GM23338 (cell line): Measurements from ENCODE around the gene BRICD5. TPM values are rescaled to one million over a fixed set of nuclear protein-coding genes. Genes with fewer than 3 reads are reported as not detected.

ENCODE experiments used
- ATAC-seq: fragments of 200-7000 bp; cut with Tn5 transposase; 3 replicates; pipeline ENCODE4 v1.9.1; 2020
- DNase-seq: peaks from one replicate; pipeline ENCODE4 v3.0.0-alpha.2; 2015; ENCODE audit warnings: low spot score
- H2AFZ ChIP-seq: fragments of 200-600 bp; sonication (generic); 2 replicates; pipeline ENCODE4 v1.8.0; 2016; ENCODE audit warnings: antibody characterized with exemption, mild to moderate bottlenecking, moderate library complexity
- H3F3A ChIP-seq: fragments of 200-600 bp; sonication (generic); replicated peaks from 2 replicates; pipeline ENCODE4 v1.8.0; 2017; ENCODE audit warnings: antibody characterized with exemption, mixed run types, low read depth
- H3K27ac ChIP-seq: fragments of 200-600 bp; sonication (generic); 2 replicates; pipeline ENCODE4 v1.6.1; 2016; ENCODE audit warnings: low read depth
- H3K27me3 ChIP-seq: fragments of 200-600 bp; sonication (generic); 2 replicates; pipeline ENCODE4 v1.8.0; 2016; ENCODE audit warnings: mild to moderate bottlenecking, mixed run types, moderate library complexity; ENCODE audit not compliant: insufficient read depth
- H3K36me3 ChIP-seq: fragments of 200-600 bp; sonication (generic); 2 replicates; pipeline ENCODE4 v1.8.0; 2016; ENCODE audit warnings: mild to moderate bottlenecking; ENCODE audit not compliant: insufficient read depth
- H3K4me1 ChIP-seq: fragments of 200-600 bp; sonication (generic); 2 replicates; pipeline ENCODE4 v1.8.0; 2016; ENCODE audit warnings: mild to moderate bottlenecking, moderate library complexity; ENCODE audit not compliant: insufficient read depth
- H3K4me2 ChIP-seq: fragments of 200-600 bp; sonication (generic); 2 replicates; pipeline ENCODE4 v1.7.1; 2017; ENCODE audit warnings: mixed run types
- H3K4me3 ChIP-seq: fragments of 200-600 bp; sonication (generic); 2 replicates; pipeline ENCODE4 v1.6.1; 2016; ENCODE audit warnings: mixed run types
- H3K79me2 ChIP-seq: fragments of 200-600 bp; sonication (generic); replicated peaks from 2 replicates; pipeline ENCODE4 v1.8.0; 2017; ENCODE audit warnings: mild to moderate bottlenecking; ENCODE audit not compliant: insufficient read depth
- H3K9me2 ChIP-seq: fragments of 200-600 bp; sonication (generic); 2 replicates; pipeline ENCODE4 v1.8.0; 2017; ENCODE audit not compliant: insufficient read depth
- H4K20me1 ChIP-seq: fragments of 200-600 bp; sonication (generic); replicated peaks from 2 replicates; pipeline ENCODE4 v1.8.0; 2017; ENCODE audit warnings: mild to moderate bottlenecking; ENCODE audit not compliant: insufficient read depth
- H3K27ac Mint-ChIP-seq: 2 replicates; pipeline ENCODE4 v1.8.0; 2020; ENCODE audit warnings: inconsistent platforms, mild to moderate bottlenecking, moderate library complexity, mixed read lengths
- H3K27me3 Mint-ChIP-seq: 3 replicates; pipeline ENCODE4 v1.8.0; 2022; ENCODE audit warnings: low read depth, mild to moderate bottlenecking, moderate library complexity, mixed read lengths, inconsistent platforms; ENCODE audit not compliant: insufficient read depth, poor library complexity
- H3K36me3 Mint-ChIP-seq: 3 replicates; pipeline ENCODE4 v1.8.0; 2021; ENCODE audit warnings: low read depth, mild to moderate bottlenecking, inconsistent platforms, moderate library complexity, mixed read lengths
- H3K4me1 Mint-ChIP-seq: 3 replicates; pipeline ENCODE4 v1.8.0; 2020; ENCODE audit warnings: mild to moderate bottlenecking, inconsistent platforms, mixed read lengths
- H3K4me3 Mint-ChIP-seq: 3 replicates; pipeline ENCODE4 v1.8.0; 2021; ENCODE audit warnings: moderate library complexity, mild to moderate bottlenecking, inconsistent platforms, mixed read lengths
- H3K9me3 Mint-ChIP-seq: 3 replicates; pipeline ENCODE4 v1.8.0; 2020; ENCODE audit warnings: moderate library complexity, mild to moderate bottlenecking, inconsistent platforms, mixed read lengths
- CREB1 ChIP-seq: fragments of 250-450 bp; sonication (Bioruptor Pico); IDR thresholded peaks from 2 replicates; pipeline ENCODE4 v1.5.0; 2020; ENCODE audit warnings: low read depth, mild to moderate bottlenecking, moderate library complexity
- CTCF ChIP-seq, 2 experiments: fragments of 200-600 bp in 1 of 2; sonication (generic) in 1 of 2; conservative IDR thresholded peaks; 2 replicates each; pipeline versions ENCODE4 v1.5.1 to v1.6.1; 2016 to 2017; ENCODE audit warnings: antibody characterized with exemption in 2 of 2, low read depth in 2 of 2, mild to moderate bottlenecking in 2 of 2, moderate library complexity in 1 of 2
- ETS1 ChIP-seq: IDR thresholded peaks from 2 replicates; pipeline ENCODE4 v1.6.1; 2016; ENCODE audit warnings: antibody characterized with exemption
- EZH2 ChIP-seq: fragments of 200-600 bp; sonication (generic); IDR thresholded peaks from one replicate; pipeline ENCODE4 v1.8.0; 2017; ENCODE audit warnings: antibody characterized with exemption, mild to moderate bottlenecking, low read depth; ENCODE audit not compliant: unreplicated experiment
- EZH2phosphoT487 ChIP-seq: fragments of 200-600 bp; sonication (generic); IDR thresholded peaks from one replicate; pipeline ENCODE4 v1.8.1; 2018; ENCODE audit warnings: antibody characterized with exemption; ENCODE audit not compliant: unreplicated experiment
- JUNB ChIP-seq: IDR thresholded peaks from one replicate; pipeline ENCODE4 v1.6.1; 2016; ENCODE audit warnings: antibody characterized with exemption; ENCODE audit not compliant: unreplicated experiment
- NANOG ChIP-seq: IDR thresholded peaks from 2 replicates; pipeline ENCODE4 v1.6.1; 2016; ENCODE audit warnings: antibody characterized with exemption, borderline replicate concordance
- POLR2AphosphoS5 ChIP-seq: IDR thresholded peaks from 2 replicates; pipeline ENCODE4 v1.6.1; 2016; ENCODE audit warnings: antibody characterized with exemption, low read depth
- STAT1 ChIP-seq: IDR thresholded peaks from one replicate; pipeline ENCODE4 v1.6.1; 2016; ENCODE audit warnings: antibody characterized with exemption; ENCODE audit not compliant: unreplicated experiment
- ZNF114 ChIP-seq: fragments of 250-450 bp; sonication (Bioruptor Pico); IDR thresholded peaks from 2 replicates; pipeline ENCODE4 v1.5.0; 2020; ENCODE audit warnings: mild to moderate bottlenecking, moderate library complexity
- ZNF331 ChIP-seq: fragments of 250-450 bp; sonication (Bioruptor Pico); IDR thresholded peaks from 2 replicates; pipeline ENCODE4 v1.5.0; 2020; ENCODE audit warnings: low read depth, mild to moderate bottlenecking, moderate library complexity
- ZNF462 ChIP-seq: fragments of 250-450 bp; sonication (Bioruptor Pico); IDR thresholded peaks from 2 replicates; pipeline ENCODE4 v1.5.0; 2020; ENCODE audit warnings: mild to moderate bottlenecking, moderate library complexity
- polyA plus RNA-seq: library from polyadenylated mRNA; unstranded; fragments of >200 nt; fragmentation: Nextera tagmentation; extraction: Ambion mirVana; gene quantifications from 2 replicates; pipeline ENCODE4 v1.2.1, GENCODE V29; 2016
- total RNA-seq: library from RNA; depleted of rRNA; stranded (reverse); fragments of >200 nt; shearing (Covaris generic); gene quantifications from 2 replicates; pipeline ENCODE4 v1.2.3, GENCODE V29; 2014
- TF ChIP-seq, protein P1 (sequence below): IDR thresholded peaks from one replicate; pipeline ENCODE4 v1.6.1; 2018; ENCODE audit warnings: antibody characterized with exemption; ENCODE audit not compliant: unreplicated experiment

Gene BRICD5
- total and polyA plus RNA-seq, 2 experiments from 2014 or later, result 5.3 to 6.3 TPM

- ATAC-seq, result peak; percentile 16
- H3K79me2 ChIP-seq, result no peaks in the 10 kb centered on the region
- H3K9me2 ChIP-seq, result no peaks in the 10 kb centered on the region
- H3K4me1 Mint-ChIP-seq, result peaks cover 13% of the 10 kb centered on the region
- peak overlapping the region; percentile 95 for H3K4me3 ChIP-seq
- peaks cover 14% of the 10 kb centered on the region for H3K36me3 Mint-ChIP-seq
- H3K36me3 ChIP-seq, result no peaks in the 10 kb centered on the region
- peak overlapping the region; percentile 100 for H2AFZ ChIP-seq
- peaks cover 4% of the 10 kb centered on the region; the same call in 1 of the 2 replicates for H3K4me1 ChIP-seq
- peak overlapping the region; percentile 8 for H3K27ac Mint-ChIP-seq
- H3K4me2 ChIP-seq, result peak overlapping the region; percentile 95
- no peaks in the 10 kb centered on the region for H3K9me3 Mint-ChIP-seq
- TF ChIP-seq ETS1 (no peak), ZNF114 (CRISPR knock-in tag) (no peak), EZH2 (no peak), STAT1 (no peak), JUNB (no peak), EZH2phosphoT487 (no peak), NANOG (no peak), ZNF462 (CRISPR knock-in tag) (no peak), POLR2AphosphoS5 (no peak), ZNF331 (CRISPR knock-in tag) (no peak), CTCF (conservative IDR thresholded peaks at IDR 0.05; ENCODE audit: low read depth in 2 of 2) (no peak), CREB1 (CRISPR knock-in tag) (no peak)
- TF ChIP-seq, protein P1, sequence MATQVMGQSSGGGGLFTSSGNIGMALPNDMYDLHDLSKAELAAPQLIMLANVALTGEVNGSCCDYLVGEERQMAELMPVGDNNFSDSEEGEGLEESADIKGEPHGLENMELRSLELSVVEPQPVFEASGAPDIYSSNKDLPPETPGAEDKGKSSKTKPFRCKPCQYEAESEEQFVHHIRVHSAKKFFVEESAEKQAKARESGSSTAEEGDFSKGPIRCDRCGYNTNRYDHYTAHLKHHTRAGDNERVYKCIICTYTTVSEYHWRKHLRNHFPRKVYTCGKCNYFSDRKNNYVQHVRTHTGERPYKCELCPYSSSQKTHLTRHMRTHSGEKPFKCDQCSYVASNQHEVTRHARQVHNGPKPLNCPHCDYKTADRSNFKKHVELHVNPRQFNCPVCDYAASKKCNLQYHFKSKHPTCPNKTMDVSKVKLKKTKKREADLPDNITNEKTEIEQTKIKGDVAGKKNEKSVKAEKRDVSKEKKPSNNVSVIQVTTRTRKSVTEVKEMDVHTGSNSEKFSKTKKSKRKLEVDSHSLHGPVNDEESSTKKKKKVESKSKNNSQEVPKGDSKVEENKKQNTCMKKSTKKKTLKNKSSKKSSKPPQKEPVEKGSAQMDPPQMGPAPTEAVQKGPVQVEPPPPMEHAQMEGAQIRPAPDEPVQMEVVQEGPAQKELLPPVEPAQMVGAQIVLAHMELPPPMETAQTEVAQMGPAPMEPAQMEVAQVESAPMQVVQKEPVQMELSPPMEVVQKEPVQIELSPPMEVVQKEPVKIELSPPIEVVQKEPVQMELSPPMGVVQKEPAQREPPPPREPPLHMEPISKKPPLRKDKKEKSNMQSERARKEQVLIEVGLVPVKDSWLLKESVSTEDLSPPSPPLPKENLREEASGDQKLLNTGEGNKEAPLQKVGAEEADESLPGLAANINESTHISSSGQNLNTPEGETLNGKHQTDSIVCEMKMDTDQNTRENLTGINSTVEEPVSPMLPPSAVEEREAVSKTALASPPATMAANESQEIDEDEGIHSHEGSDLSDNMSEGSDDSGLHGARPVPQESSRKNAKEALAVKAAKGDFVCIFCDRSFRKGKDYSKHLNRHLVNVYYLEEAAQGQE, result no peak
- peak overlapping the region; percentile 84 for H3K4me3 Mint-ChIP-seq
- H3F3A ChIP-seq, result peaks cover 3% of the 10 kb centered on the region; the same call in 1 of the 2 replicates
- H3K27me3 ChIP-seq, result peaks cover 18% of the 10 kb centered on the region
- peaks cover 25% of the 10 kb centered on the region for H3K27me3 Mint-ChIP-seq
- H4K20me1 ChIP-seq, result no peaks in the 10 kb centered on the region
- DNase-seq, result no peak
- no peak overlapping the region for H3K27ac ChIP-seq
Measured at GRCh38 chr16:2204416-2205103, 6.1 kb downstream of the BRICD5 start.
